Endothelial cell of umbilical vein (primary cell): ENCODE data around the gene TTC17. TPM values are rescaled to one million over a fixed set of nuclear protein-coding genes. Genes with fewer than 3 reads are reported as not detected.

ENCODE experiments used
- BruUV-seq: library from RNA; stranded (reverse); fragments of 400-500 nt; replicated peaks from 2 replicates; lab custom pipeline; 2021; lab: Mats Ljungman, UMichigan
- CTCF ChIA-PET: fragments of 300-600, 350-600 bp; sonication (Branson Sonifier 250); formaldehyde crosslinking; loops from one replicate; lab custom pipeline; 2021; ENCODE audit warnings: antibody characterized with exemption, inconsistent platforms; lab: Charles Lee
- POLR2A ChIA-PET: fragments of 300-600, 350-600 bp; sonication (Branson Sonifier 250); formaldehyde crosslinking; loops from one replicate; lab custom pipeline; 2021; ENCODE audit warnings: antibody characterized with exemption, inconsistent platforms; lab: Charles Lee
- DNase-seq: peaks from one replicate; pipeline ENCODE4 v3.0.0-alpha.2; 2011; ENCODE audit warnings: low read depth, low spot score
- FAIRE-seq: peaks from 2 replicates; lab custom pipeline; 2011; peaks lifted over from hg19 to GRCh38; lab: Jason Lieb, UNC
- H2AFZ ChIP-seq: 2 replicates; pipeline ENCODE4 v1.6.0; 2012; ENCODE audit warnings: low read depth, low read length, control low read depth, inconsistent platforms
- H3K27ac ChIP-seq: 2 replicates; pipeline ENCODE4 v1.5.1; 2011; ENCODE audit warnings: low read depth, mild to moderate bottlenecking, control low read depth, low read length, moderate library complexity; ENCODE audit not compliant: insufficient read depth
- H3K27me3 ChIP-seq, 2 experiments: 2 replicates each; pipeline versions ENCODE4 v1.6.0 to v1.6.1; 2011; ENCODE audit warnings: low read length in 2 of 2, mixed read lengths in 1 of 2; ENCODE audit not compliant: control insufficient read depth in 2 of 2, insufficient read depth in 2 of 2
- H3K36me3 ChIP-seq, 2 experiments: 2 replicates in 1 of 2; 3 replicates in 1 of 2; pipeline ENCODE4 v1.5.1; 2011; ENCODE audit warnings: low read length in 2 of 2, mild to moderate bottlenecking in 1 of 2, moderate library complexity in 1 of 2; ENCODE audit not compliant: control insufficient read depth in 2 of 2, insufficient read depth in 2 of 2; ENCODE audit errors: extremely low read depth in 1 of 2
- H3K4me1 ChIP-seq: 3 replicates; pipeline ENCODE4 v1.5.1; 2011; ENCODE audit warnings: mild to moderate bottlenecking, low read length; ENCODE audit not compliant: control insufficient read depth, insufficient read depth; ENCODE audit errors: extremely low read depth
- H3K4me2 ChIP-seq: 2 replicates; pipeline ENCODE4 v1.6.1; 2011; ENCODE audit warnings: low read length, control low read depth, mixed read lengths; ENCODE audit not compliant: insufficient read depth
- H3K4me3 ChIP-seq, 3 experiments: fragments of 200-600 bp in 1 of 3; sonication (generic), shearing (Covaris generic) in 1 of 3; replicated peaks in 1 of 3; 2 replicates each; pipeline ENCODE4 v1.5.1; 2011 to 2016; ENCODE audit warnings: control low read depth in 3 of 3, low read length in 3 of 3, mild to moderate bottlenecking in 2 of 3, inconsistent platforms in 1 of 3, low read depth in 1 of 3, moderate library complexity in 1 of 3; ENCODE audit not compliant: insufficient read depth in 1 of 3
- H3K79me2 ChIP-seq: 2 replicates; pipeline ENCODE4 v1.6.0; 2012; ENCODE audit warnings: low read length, inconsistent platforms; ENCODE audit not compliant: control insufficient read depth, insufficient read depth
- H3K9ac ChIP-seq: replicated peaks from 2 replicates; pipeline ENCODE3; 2011; ENCODE audit warnings: low read length, control low read depth; ENCODE audit not compliant: insufficient read depth; ENCODE audit errors: extremely low read depth
- H3K9me1 ChIP-seq: replicated peaks from 3 replicates; pipeline ENCODE4 v1.6.0; 2011; ENCODE audit warnings: mild to moderate bottlenecking, low read length; ENCODE audit not compliant: control insufficient read depth, insufficient read depth; ENCODE audit errors: extremely low read depth
- H3K9me3 ChIP-seq: replicated peaks from 2 replicates; pipeline ENCODE4 v1.5.1; 2012; ENCODE audit warnings: low read length, inconsistent platforms; ENCODE audit not compliant: control insufficient read depth, insufficient read depth
- H4K20me1 ChIP-seq: replicated peaks from 2 replicates; pipeline ENCODE3; 2011; ENCODE audit warnings: mild to moderate bottlenecking, low read length; ENCODE audit not compliant: control insufficient read depth, insufficient read depth; ENCODE audit errors: extremely low read depth
- CTCF ChIP-seq, 2 donors: IDR thresholded peaks; 1 replicate in 1 of 2; 2 replicates in 1 of 2; pipeline ENCODE4 v1.5.1; 2011; ENCODE audit warnings: low read length in 2 of 2, mild to moderate bottlenecking in 2 of 2, moderate library complexity in 2 of 2, control low read depth in 1 of 2, inconsistent platforms in 1 of 2, low read depth in 1 of 2; ENCODE audit not compliant: insufficient read depth in 1 of 2; ENCODE audit errors: extremely low read depth in 1 of 2
- EZH2 ChIP-seq: IDR thresholded peaks from 2 replicates; pipeline ENCODE4 v1.6.1; 2012; ENCODE audit warnings: borderline replicate concordance, low read depth, mild to moderate bottlenecking, moderate library complexity, low read length, inconsistent platforms; ENCODE audit not compliant: severe bottlenecking
- FOS ChIP-seq: IDR thresholded peaks from 2 replicates; pipeline ENCODE4 v1.6.1; 2011; ENCODE audit warnings: mild to moderate bottlenecking, low read length, moderate library complexity, borderline replicate concordance; ENCODE audit not compliant: insufficient read depth
- GATA2 ChIP-seq: IDR thresholded peaks from 2 replicates; pipeline ENCODE4 v1.7.0; 2011; ENCODE audit warnings: low read depth, mild to moderate bottlenecking, moderate library complexity, mixed read lengths, low read length; ENCODE audit not compliant: insufficient read length, insufficient read depth
- JUN ChIP-seq: IDR thresholded peaks from 2 replicates; pipeline ENCODE4 v1.6.1; 2011; ENCODE audit warnings: borderline replicate concordance, low read depth; ENCODE audit not compliant: insufficient read length, insufficient read depth
- MAX ChIP-seq: IDR thresholded peaks from 2 replicates; pipeline ENCODE4 v1.6.1; 2011; ENCODE audit not compliant: insufficient read depth, insufficient read length
- MYC ChIP-seq: IDR thresholded peaks from one replicate; pipeline ENCODE4 v1.6.1; 2011; ENCODE audit warnings: mild to moderate bottlenecking, low read depth, low read length
- POLR2A ChIP-seq: IDR thresholded peaks from 2 replicates; pipeline ENCODE4 v1.6.1; 2012; ENCODE audit warnings: low read depth, mild to moderate bottlenecking, control low read depth, low read length
- POLR2AphosphoS5 ChIP-seq: IDR thresholded peaks from 2 replicates; pipeline ENCODE4 v1.6.1; 2012; ENCODE audit warnings: low read depth, mild to moderate bottlenecking, control low read depth, low read length, moderate library complexity; ENCODE audit not compliant: insufficient read depth
- dilution Hi-C: fragments of 300-500 bp; cut with MboI; formaldehyde crosslinking; loops from one replicate; pipeline ENCODE4 v1.15.0; 2019; ENCODE audit warnings: low sequenced_read_pairs; ENCODE audit not compliant: extremely low pct_ligation_motif_present
- intact Hi-C: fragments of 100-400 bp; cut with micrococcal nuclease; formaldehyde crosslinking; loops from one replicate; pipeline ENCODE4 v1.10.0; 2022
- polyA plus RNA-seq, 4 experiments: library from polyadenylated mRNA; depleted of rRNA in 3 of 4; stranded (reverse) in 3 of 4; unstranded in 1 of 4; fragments of >200 nt; gene quantifications; 2 replicates each; pipeline versions ENCODE4 v1.2.1 to v1.2.3, GENCODE V29; 2011 to 2012; ENCODE audit warnings: missing spikeins in 1 of 4
- total RNA-seq: library from RNA; stranded (reverse); gene quantifications from 2 replicates; pipeline ENCODE4 v1.2.3, GENCODE V29; 2021

The TTC17 gene
- total and polyA plus RNA-seq, 2 donors (not counting 3 experiments of a cell fraction or from before 2014, with no cell fraction given): 60.7 to 66.8 TPM

DNA sequence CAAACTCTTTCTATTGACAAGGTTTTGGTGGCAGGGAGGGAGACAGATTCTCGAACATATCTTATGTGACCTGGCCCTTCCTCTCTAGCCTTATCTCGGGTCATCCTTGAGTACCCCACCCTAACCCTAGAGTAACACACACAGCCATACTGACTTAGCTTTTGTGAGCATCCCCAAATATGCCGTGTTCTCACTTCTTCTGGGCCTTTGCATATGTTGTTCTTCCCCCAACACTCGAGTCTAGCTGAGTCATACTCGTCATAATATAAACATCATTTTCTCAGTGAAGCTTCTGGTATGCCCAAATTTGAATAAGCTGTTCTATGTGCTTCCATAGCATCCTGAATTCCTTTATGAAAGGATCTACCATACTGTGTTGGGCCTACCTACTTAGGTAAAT is 8.0 kb downstream of the TTC17 start:
- dilution Hi-C loops (no loop called here), intact Hi-C loops (no loop called here)
- POLR2A ChIA-PET: no interaction called here
- Histone ChIP-seq H3K4me1 (peaks cover 4% of the 10 kb centered on the region), H3K79me2 (peaks cover 90% of the 10 kb centered on the region), H3K9me1 (no peaks in the 10 kb centered on the region), H3K27ac (no peak overlapping the region), H3K27me3 (no peaks in the 10 kb centered on the region), H3K9me3 (no peaks in the 10 kb centered on the region), H4K20me1 (no peaks in the 10 kb centered on the region), H3K36me3 (no peaks in the 10 kb centered on the region), H3K4me3 (no peak overlapping the region), H2AFZ (no peak overlapping the region), H3K9ac (no peak overlapping the region), H3K4me2 (no peak overlapping the region)
- peak; percentile 48 for FAIRE-seq
- no TSS peak for BruUV-seq
- CTCF ChIA-PET: interaction anchor here (1.2 kb wide), 1 partner anchor 23 kb away, joined by 3 read pairs; no protein-coding TSS in a partner anchor
- TF ChIP-seq FOS (peak; percentile 16), CTCF (IDR thresholded peaks at IDR 0.05; ENCODE audit: extremely low read depth in 1 of 2, insufficient read depth in 1 of 2, low read depth in 1 of 2, low read length in 2 of 2) (no peak), MAX (no peak)
- DNase-seq: no peak

DNA sequence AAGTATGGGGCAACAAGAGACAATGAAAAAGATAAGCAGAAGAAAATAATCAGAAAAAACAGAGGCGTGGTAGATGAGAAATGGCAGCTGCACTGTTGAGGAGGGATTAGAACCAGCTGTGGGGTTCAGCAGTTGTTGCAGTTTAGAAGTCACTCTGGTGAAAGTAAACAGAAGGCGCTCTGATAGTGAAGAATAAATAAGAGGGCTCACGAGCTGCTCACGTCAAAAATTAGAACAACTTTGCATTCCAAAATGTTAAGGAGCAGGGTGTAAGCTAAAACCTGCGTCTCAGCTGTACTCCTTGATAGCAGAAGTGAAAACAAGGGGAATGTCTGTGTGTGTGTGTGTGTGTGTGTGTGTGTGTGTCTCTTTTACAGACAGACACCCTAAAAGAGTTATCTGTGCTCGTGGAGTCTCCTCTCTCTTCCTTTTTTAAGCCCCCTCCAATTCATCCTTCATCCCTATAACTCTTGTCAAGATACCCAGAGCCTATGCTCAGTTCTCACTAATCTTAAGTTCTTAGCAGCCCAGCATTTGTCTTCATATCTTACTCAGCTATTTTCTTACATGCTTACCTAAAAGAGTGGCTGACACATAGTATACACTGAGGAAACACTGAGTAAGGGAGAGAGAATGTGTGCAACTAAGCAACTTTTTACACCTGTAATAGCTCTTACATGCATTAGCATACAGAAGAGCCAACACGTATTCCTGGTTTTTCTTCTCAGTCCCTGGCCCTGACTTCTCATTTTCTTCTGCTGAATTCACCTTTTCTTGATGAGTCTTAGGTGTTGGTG is 8.9 kb downstream of the TTC17 start:
- H3K27ac ChIP-seq: no peak overlapping the region
- no peak overlapping the region for H3K4me2 ChIP-seq
- H3K27me3 ChIP-seq: no peaks in the 10 kb centered on the region
- ChIA-PET CTCF (interaction anchor here (1.2 kb wide), 1 partner anchor 22 kb away, joined by 3 read pairs; no protein-coding TSS in a partner anchor), POLR2A (no interaction called here)
- FAIRE-seq (no peak), DNase-seq (no peak)
- dilution Hi-C loops (no loop called here), intact Hi-C loops (no loop called here)
- peaks cover 4% of the 10 kb centered on the region for H3K4me1 ChIP-seq
- no TSS peak for BruUV-seq
- H4K20me1 ChIP-seq: no peaks in the 10 kb centered on the region
- H3K9me1 ChIP-seq: no peaks in the 10 kb centered on the region
- H3K79me2 ChIP-seq: peaks cover 86% of the 10 kb centered on the region
- no peaks in the 10 kb centered on the region for H3K9me3 ChIP-seq
- no peak overlapping the region for H3K9ac ChIP-seq
- no peaks in the 10 kb centered on the region for H3K36me3 ChIP-seq
- no peak overlapping the region for H3K4me3 ChIP-seq
- TF ChIP-seq GATA2 (no peak), EZH2 (no peak), MAX (no peak), JUN (no peak), CTCF (IDR thresholded peaks at IDR 0.05; ENCODE audit: extremely low read depth in 1 of 2, insufficient read depth in 1 of 2, low read depth in 1 of 2, low read length in 2 of 2) (no peak), MYC (no peak), POLR2AphosphoS5 (no peak), FOS (no peak), POLR2A (no peak)
- no peak overlapping the region for H2AFZ ChIP-seq
